Mesenchymal stem cell (in vitro differentiated cells and primary cell): Measurements from ENCODE around the gene GNAT2.

ENCODE experiments used
- DNase-seq: peaks from one replicate; pipeline ENCODE4 v3.0.0-alpha.2; 2013
- H2AFZ ChIP-seq: one replicate; pipeline ENCODE4 v1.6.1; 2013; ENCODE audit warnings: low read depth, mild to moderate bottlenecking, control low read depth, inconsistent platforms, low read length, moderate library complexity
- H2AK5ac ChIP-seq: 2 replicates; pipeline ENCODE4 v1.6.1; 2013; ENCODE audit warnings: low read length, moderate library complexity, mild to moderate bottlenecking, inconsistent platforms; ENCODE audit not compliant: severe bottlenecking
- H2BK120ac ChIP-seq: one replicate; pipeline ENCODE4 v1.6.1; 2013; ENCODE audit warnings: low read depth, mild to moderate bottlenecking, inconsistent platforms, low read length, moderate library complexity
- H2BK12ac ChIP-seq, 2 experiments: one replicate each; pipeline ENCODE4 v1.6.1; 2013; ENCODE audit warnings: inconsistent platforms in 2 of 2, low read length in 2 of 2, mild to moderate bottlenecking in 2 of 2, moderate library complexity in 2 of 2, control low read depth in 1 of 2
- H2BK15ac ChIP-seq: one replicate; pipeline ENCODE4 v1.6.1; 2013; ENCODE audit warnings: mild to moderate bottlenecking, low read depth, inconsistent platforms; ENCODE audit not compliant: poor library complexity, severe bottlenecking
- H2BK5ac ChIP-seq: 2 replicates; pipeline ENCODE4 v1.6.1; 2013; ENCODE audit warnings: low read depth, mild to moderate bottlenecking, low read length, control low read depth, inconsistent platforms; ENCODE audit not compliant: poor library complexity, severe bottlenecking
- H3K14ac ChIP-seq, 2 experiments: one replicate each; pipeline ENCODE4 v1.6.1; 2013; ENCODE audit warnings: inconsistent platforms in 2 of 2, low read length in 2 of 2, control low read depth in 1 of 2, mild to moderate bottlenecking in 1 of 2, moderate library complexity in 1 of 2
- H3K18ac ChIP-seq, 2 experiments: one replicate each; pipeline ENCODE4 v1.6.1; 2013; ENCODE audit warnings: inconsistent platforms in 2 of 2, low read length in 2 of 2, control low read depth in 1 of 2, low read depth in 1 of 2, mild to moderate bottlenecking in 1 of 2
- H3K23ac ChIP-seq, 2 experiments: one replicate each; pipeline ENCODE4 v1.6.1; 2013; ENCODE audit warnings: inconsistent platforms in 2 of 2, low read length in 2 of 2, mild to moderate bottlenecking in 2 of 2, moderate library complexity in 2 of 2, control low read depth in 1 of 2
- H3K27ac ChIP-seq: 2 replicates; pipeline ENCODE4 v1.5.1; 2013; ENCODE audit warnings: mild to moderate bottlenecking, moderate library complexity, low read length, control low read depth, inconsistent platforms; ENCODE audit not compliant: poor library complexity, severe bottlenecking
- H3K27me3 ChIP-seq, 2 experiments: 2 replicates each; pipeline versions ENCODE4 v1.6.1 to v1.7.0; 2013; ENCODE audit warnings: low read length in 2 of 2, mild to moderate bottlenecking in 2 of 2, moderate library complexity in 2 of 2, control low read depth in 1 of 2, inconsistent platforms in 1 of 2; ENCODE audit not compliant: control insufficient read depth in 1 of 2, insufficient read depth in 1 of 2
- H3K36me3 ChIP-seq, 2 experiments: 2 replicates each; pipeline versions ENCODE4 v1.6.1 to v1.7.0; 2013; ENCODE audit warnings: low read length in 2 of 2, control low read depth in 1 of 2, inconsistent platforms in 1 of 2, low read depth in 1 of 2, mild to moderate bottlenecking in 1 of 2; ENCODE audit not compliant: insufficient read depth in 2 of 2, control insufficient read depth in 1 of 2
- H3K4ac ChIP-seq, 2 experiments: one replicate each; pipeline ENCODE4 v1.6.1; 2013; ENCODE audit warnings: inconsistent platforms in 2 of 2, low read length in 2 of 2, mild to moderate bottlenecking in 2 of 2, moderate library complexity in 2 of 2, control low read depth in 1 of 2, low read depth in 1 of 2
- H3K4me1 ChIP-seq: 2 replicates; pipeline ENCODE4 v1.6.1; 2013; ENCODE audit warnings: low read depth, low read length, control low read depth; ENCODE audit not compliant: control insufficient read depth, insufficient read depth
- H3K4me2 ChIP-seq: 2 replicates; pipeline ENCODE4 v1.6.1; 2013; ENCODE audit warnings: low read length, mild to moderate bottlenecking, inconsistent platforms; ENCODE audit not compliant: poor library complexity, severe bottlenecking
- H3K4me3 ChIP-seq, 2 experiments: 2 replicates each; pipeline versions ENCODE4 v1.5.1 to v1.7.0; 2013; ENCODE audit warnings: low read length in 2 of 2, mild to moderate bottlenecking in 2 of 2, control low read depth in 1 of 2, low read depth in 1 of 2; ENCODE audit not compliant: insufficient read depth in 1 of 2
- H3K79me1 ChIP-seq: replicated peaks from 2 replicates; pipeline ENCODE4 v1.6.1; 2013; ENCODE audit warnings: mild to moderate bottlenecking, control low read depth, low read length, inconsistent platforms; ENCODE audit not compliant: poor library complexity, severe bottlenecking
- H3K9ac ChIP-seq: 2 replicates; pipeline ENCODE4 v1.7.0; 2013; ENCODE audit warnings: mild to moderate bottlenecking, low read length, moderate library complexity
- H3K9me3 ChIP-seq: 2 replicates; pipeline ENCODE4 v1.7.0; 2013; ENCODE audit warnings: mild to moderate bottlenecking, low read length; ENCODE audit not compliant: control insufficient read depth
- H4K8ac ChIP-seq: one replicate; pipeline ENCODE4 v1.6.1; 2013; ENCODE audit warnings: inconsistent platforms, mild to moderate bottlenecking, low read length, moderate library complexity
- H4K91ac ChIP-seq: one replicate; pipeline ENCODE4 v1.6.1; 2013; ENCODE audit warnings: mild to moderate bottlenecking, low read length, inconsistent platforms
- WGBS: methylation state at CpG from one replicate; pipeline ENCODE4 v1.1.7; 2013; ENCODE audit warnings: mixed read lengths; 5-methylcytosine and 5-hydroxymethylcytosine counted together

Gene GNAT2

GRCh38 chr1:109605381-109605780, 14.0 kb downstream of the GNAT2 start:
- Histone ChIP-seq H3K4me2 (no peak overlapping the region), H3K27ac (no peak overlapping the region), H3K79me1 (peaks cover 20% of the 10 kb centered on the region), H2AK5ac (no peak overlapping the region), H3K4me3 (no peak overlapping the region), H2BK5ac (no peak overlapping the region), H3K23ac (no peak overlapping the region), H4K8ac (no peak overlapping the region), H2AFZ (no peak overlapping the region), H3K4me1 (peaks cover 4% of the 10 kb centered on the region), H3K36me3 (peaks cover 5 to 49% of the 10 kb centered on the region in 2 experiments), H2BK120ac (no peak overlapping the region), H2BK15ac (no peak overlapping the region), H3K4ac (no peak overlapping the region), H4K91ac (no peak overlapping the region), H3K9me3 (no peaks in the 10 kb centered on the region), H3K14ac (no peak overlapping the region), H3K27me3 (no peaks in the 10 kb centered on the region), H3K18ac (no peak overlapping the region), H2BK12ac (no peak overlapping the region), H3K9ac (no peak overlapping the region)
- no peak for DNase-seq
- WGBS: no CpG with 5 or more reads among the region's 1 CpG

DNA sequence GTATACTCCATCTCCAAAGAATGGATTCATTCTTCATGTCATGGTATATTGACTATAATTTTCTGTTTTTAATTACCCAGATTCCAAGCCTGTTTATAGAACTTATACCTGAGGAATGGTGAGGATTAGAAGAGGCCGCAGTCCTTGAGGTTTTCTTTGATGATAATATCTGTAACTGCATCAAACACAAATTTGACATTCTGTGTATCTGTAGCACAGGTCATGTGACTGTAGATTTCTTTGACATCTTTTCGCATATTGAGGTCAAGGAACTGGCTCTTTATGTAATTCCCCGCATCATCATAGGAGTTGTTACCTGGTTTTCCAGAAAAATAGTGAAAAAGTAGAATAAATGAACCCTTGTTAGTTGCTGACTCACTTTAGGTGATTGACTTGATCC, 16.2 kb downstream of the GNAT2 start:
- no peak for DNase-seq
- Histone ChIP-seq H3K14ac (no peak overlapping the region), H2BK12ac (no peak overlapping the region), H3K79me1 (peaks cover 20% of the 10 kb centered on the region), H3K27ac (no peak overlapping the region), H3K4me1 (peaks cover 2% of the 10 kb centered on the region), H3K23ac (no peak overlapping the region), H2BK5ac (no peak overlapping the region), H3K36me3 (peaks cover 5 to 69% of the 10 kb centered on the region in 2 experiments), H3K9me3 (no peaks in the 10 kb centered on the region), H3K4me2 (no peak overlapping the region), H3K18ac (no peak overlapping the region), H4K8ac (no peak overlapping the region), H3K4me3 (no peak overlapping the region), H2AFZ (no peak overlapping the region), H2BK15ac (no peak overlapping the region), H2AK5ac (no peak overlapping the region), H3K9ac (no peak overlapping the region), H2BK120ac (no peak overlapping the region), H3K4ac (no peak overlapping the region), H3K27me3 (no peaks in the 10 kb centered on the region), H4K91ac (no peak overlapping the region)
- 100% methylated on average over 3 of the region's 3 CpGs for WGBS

DNA sequence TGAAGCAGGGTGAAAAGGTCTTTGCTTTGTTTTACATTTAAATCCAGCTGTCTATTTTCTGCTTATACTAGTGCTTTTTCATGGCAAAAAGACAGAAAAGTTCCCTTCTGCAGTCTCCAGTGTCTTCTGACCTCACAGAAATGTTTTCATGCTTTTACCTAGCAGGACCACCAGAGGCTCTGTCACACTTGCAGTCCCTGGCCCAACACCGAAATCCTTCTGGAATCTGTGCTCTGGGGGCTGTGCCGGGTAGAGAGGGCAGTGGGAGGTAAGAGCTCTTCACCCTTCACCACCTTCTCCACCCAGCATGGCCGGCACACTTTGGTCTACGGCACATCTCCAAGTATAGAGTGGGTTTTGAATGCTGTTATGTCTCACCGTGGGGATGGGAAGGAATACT, 20.8 kb downstream of the GNAT2 start:
- Histone ChIP-seq H3K4me1 (peaks cover 8% of the 10 kb centered on the region), H3K27ac (no peak overlapping the region), H2AFZ (no peak overlapping the region), H3K4ac (no peak overlapping the region), H2BK120ac (no peak overlapping the region), H4K8ac (no peak overlapping the region), H4K91ac (no peak overlapping the region), H2BK15ac (no peak overlapping the region), H3K9me3 (no peaks in the 10 kb centered on the region), H3K27me3 (no peaks in the 10 kb centered on the region), H3K4me3 (no peak overlapping the region), H3K4me2 (no peak overlapping the region), H3K36me3 (peaks cover 0 to 86% of the 10 kb centered on the region in 2 experiments), H2AK5ac (no peak overlapping the region), H3K23ac (no peak overlapping the region), H3K79me1 (peaks cover 7% of the 10 kb centered on the region), H3K18ac (no peak overlapping the region), H2BK12ac (no peak overlapping the region), H3K9ac (no peak overlapping the region), H3K14ac (no peak overlapping the region), H2BK5ac (no peak overlapping the region)
- WGBS: 93% methylated on average over 3 of the region's 5 CpGs
- DNase-seq: no peak

- H3K9ac ChIP-seq: no peak overlapping the region
- no peak overlapping the region for H3K4me3 ChIP-seq
- H3K27ac ChIP-seq: no peak overlapping the region
- no peak overlapping the region for H3K4me2 ChIP-seq
- no peak overlapping the region for H2BK15ac ChIP-seq
- peaks cover 8% of the 10 kb centered on the region for H3K4me1 ChIP-seq
- H2BK120ac ChIP-seq: no peak overlapping the region
- no CpG with 5 or more reads among the region's 1 CpG for WGBS
- no peak overlapping the region for H4K91ac ChIP-seq
- H3K18ac ChIP-seq: no peak overlapping the region
- H3K9me3 ChIP-seq: no peaks in the 10 kb centered on the region
- no peak overlapping the region for H4K8ac ChIP-seq
- H2AK5ac ChIP-seq: no peak overlapping the region
- no peak overlapping the region for H2AFZ ChIP-seq
- no peaks in the 10 kb centered on the region for H3K27me3 ChIP-seq
- no peak overlapping the region for H3K14ac ChIP-seq
- H3K23ac ChIP-seq: no peak overlapping the region
- H3K36me3 ChIP-seq: peaks cover 0 to 86% of the 10 kb centered on the region in 2 experiments
- no peak overlapping the region for H2BK12ac ChIP-seq
- DNase-seq: no peak
- no peak overlapping the region for H3K4ac ChIP-seq
- H2BK5ac ChIP-seq: no peak overlapping the region
- H3K79me1 ChIP-seq: peaks cover 4% of the 10 kb centered on the region
Observed at GRCh38 chr1:109598156-109598555, 21.3 kb downstream of the GNAT2 start.
